GM06990 (cell line): ENCODE measurements around the gene MRPS17.
"Not testable (repeated sequence)": the region's sequence is repeated elsewhere in the genome, so short reads cannot be mapped to it uniquely, and the experiment has no call there.

Experiments
- DNase-seq: peaks from one replicate; pipeline ENCODE4 v3.0.0-alpha.2; 2011; ENCODE audit not compliant: insufficient read length; ENCODE audit errors: extremely low read depth
- H3K27me3 ChIP-seq: replicated peaks from 2 replicates; pipeline ENCODE4 v1.6.0; 2011; ENCODE audit warnings: low read length; ENCODE audit not compliant: control insufficient read depth, insufficient read depth
- H3K36me3 ChIP-seq: 2 replicates; pipeline ENCODE4 v1.5.1; 2011; ENCODE audit warnings: low read length; ENCODE audit not compliant: control insufficient read depth, insufficient read depth
- H3K4me3 ChIP-seq: replicated peaks from 2 replicates; pipeline ENCODE4 v1.5.1; 2011; ENCODE audit warnings: low read depth, mild to moderate bottlenecking, control low read depth, low read length
- CTCF ChIP-seq: IDR thresholded peaks from 2 replicates; pipeline ENCODE4 v1.5.1; 2011; ENCODE audit warnings: low read length, control low read depth, mild to moderate bottlenecking, inconsistent platforms; ENCODE audit not compliant: insufficient read depth, poor library complexity, severe bottlenecking

Gene MRPS17

GRCh38 chr7:55931421-55932151 lies 20.1 kb upstream of the MRPS17 start:
- no peak for TF ChIP-seq CTCF
- H3K27me3 ChIP-seq = no peaks in the 10 kb centered on the region
- DNase-seq = no peak
- H3K4me3 ChIP-seq = no peak overlapping the region
- H3K36me3 ChIP-seq = no peaks in the 10 kb centered on the region

- H3K4me3 ChIP-seq = no peak overlapping the region
- H3K36me3 ChIP-seq = no peaks in the 10 kb centered on the region
- no peaks in the 10 kb centered on the region for H3K27me3 ChIP-seq
- TF ChIP-seq CTCF = no peak
- no peak for DNase-seq
Observed at GRCh38 chr7:55939514-55940123, 12.1 kb upstream of the MRPS17 start.

- no peak for DNase-seq
- Histone ChIP-seq H3K36me3 (no peaks in the 10 kb centered on the region), H3K4me3 (no peak overlapping the region), H3K27me3 (no peaks in the 10 kb centered on the region)
- no peak for TF ChIP-seq CTCF
Observed at GRCh38 chr7:55946545-55946944, 5.1 kb upstream of the MRPS17 start.

- not testable (repeated sequence) for H3K36me3 ChIP-seq, DNase-seq
Observed at GRCh38 chr7:55952352-55952671, 635 bp downstream of the MRPS17 start.

GRCh38 chr7:55953707-55954475 lies 2.2 kb downstream of the MRPS17 start:
- TF ChIP-seq CTCF = no peak
- Histone ChIP-seq H3K36me3 (peaks cover 5% of the 10 kb centered on the region), H3K4me3 (no peak overlapping the region), H3K27me3 (no peaks in the 10 kb centered on the region)
- DNase-seq = no peak

More at GRCh38 chr7:55952352-55952671, 635 bp downstream of the MRPS17 start:
- peak overlapping the region; percentile 96 for H3K4me3 ChIP-seq
- H3K27me3 ChIP-seq = not testable (repeated sequence)

GRCh38 chr7:55957190-55957589 lies 5.5 kb downstream of the MRPS17 start:
- no peak for TF ChIP-seq CTCF
- DNase-seq = no peak
- H3K27me3 ChIP-seq = no peaks in the 10 kb centered on the region
- H3K4me3 ChIP-seq = no peak overlapping the region
- peaks cover 5% of the 10 kb centered on the region for H3K36me3 ChIP-seq
